HEK293 (cell line): ENCODE results near the gene CCDC3.
A peak's percentile ranks its signal among the peaks of the same experiment; 100 is the strongest.

Experiments
- CTCF ChIA-PET: fragments of 350-600 bp; formaldehyde crosslinking; extraction: SDS; loops from one replicate; lab custom pipeline; 2021; ENCODE audit warnings: antibody characterized with exemption; lab: Yijun Ruan, JAX
- POLR2A ChIA-PET: fragments of 300-600 bp; formaldehyde crosslinking; extraction: SDS; loops from one replicate; lab custom pipeline; 2020; ENCODE audit warnings: antibody characterized with exemption, inconsistent platforms; lab: Yijun Ruan, JAX
- H3K27ac ChIP-seq: fragments of 200-500 bp; sonication (Bioruptor generic); 2 replicates; pipeline ENCODE4 v1.5.1; 2014; ENCODE audit warnings: low read depth, low read length, control low read depth, inconsistent platforms; ENCODE audit errors: extremely low read depth
- H3K36me3 ChIP-seq, 2 experiments: fragments of 200-500 bp in 1 of 2; sonication (Bioruptor generic) in 1 of 2; 1 replicate in 1 of 2; 2 replicates in 1 of 2; pipeline ENCODE4 v1.5.1; 2014 to 2017; ENCODE audit warnings: inconsistent platforms in 2 of 2, low read length in 2 of 2; ENCODE audit not compliant: control insufficient read depth in 2 of 2, insufficient read depth in 1 of 2
- H3K4me1 ChIP-seq: fragments of 200-500 bp; sonication (Bioruptor generic); 2 replicates; pipeline ENCODE4 v1.5.1; 2014; ENCODE audit warnings: mild to moderate bottlenecking, low read length, inconsistent platforms; ENCODE audit not compliant: control insufficient read depth, insufficient read depth
- H3K4me3 ChIP-seq: 2 replicates; pipeline ENCODE4 v1.5.1; 2011; ENCODE audit warnings: low read depth, mild to moderate bottlenecking, control low read depth, low read length, moderate library complexity
- H3K9me3 ChIP-seq: fragments of 200-500 bp; sonication (Bioruptor generic); 2 replicates; pipeline ENCODE4 v1.5.1; 2014; ENCODE audit warnings: low read depth, low read length, inconsistent platforms; ENCODE audit not compliant: control insufficient read depth, insufficient read depth
- BCL11A ChIP-seq: fragments of 450-650 bp; formaldehyde crosslinking; IDR thresholded peaks from 2 replicates; pipeline ENCODE4 v1.5.1; 2016; ENCODE audit warnings: low read depth, missing biosample characterization, missing genetic modification characterization
- EGR2 ChIP-seq: fragments of 450-650 bp; formaldehyde crosslinking; IDR thresholded peaks from 2 replicates; pipeline ENCODE4 v1.5.1; 2016; ENCODE audit warnings: low read depth, missing biosample characterization, missing genetic modification characterization
- HIC1 ChIP-seq: fragments of 450-650 bp; formaldehyde crosslinking; IDR thresholded peaks from 2 replicates; pipeline ENCODE4 v1.5.1; 2016; ENCODE audit warnings: missing biosample characterization, missing genetic modification characterization
- PRDM10 ChIP-seq: fragments of 450-650 bp; formaldehyde crosslinking; IDR thresholded peaks from 2 replicates; pipeline ENCODE4 v1.5.1; 2016; ENCODE audit warnings: missing biosample characterization, missing genetic modification characterization
- PRDM6 ChIP-seq: fragments of 450-650 bp; formaldehyde crosslinking; IDR thresholded peaks from 2 replicates; pipeline ENCODE4 v1.5.1; 2017; ENCODE audit warnings: missing biosample characterization, missing genetic modification characterization
- SALL2 ChIP-seq: fragments of 450-650 bp; formaldehyde crosslinking; IDR thresholded peaks from 2 replicates; pipeline ENCODE4 v1.5.0; 2017; ENCODE audit warnings: missing biosample characterization, mild to moderate bottlenecking, missing genetic modification characterization, borderline replicate concordance
- TCF7L2 ChIP-seq: IDR thresholded peaks from 2 replicates; pipeline ENCODE4 v1.6.1; 2011; ENCODE audit warnings: low read depth, mild to moderate bottlenecking, inconsistent platforms, low read length, moderate library complexity, borderline replicate concordance
- ZBTB17 ChIP-seq: fragments of 450-650 bp; formaldehyde crosslinking; IDR thresholded peaks from 2 replicates; pipeline ENCODE4 v1.5.1; 2016; ENCODE audit warnings: missing biosample characterization, missing genetic modification characterization
- ZFP69B ChIP-seq: fragments of 450-650 bp; formaldehyde crosslinking; IDR thresholded peaks from 2 replicates; pipeline ENCODE4 v1.5.1; 2016; ENCODE audit warnings: missing biosample characterization, missing genetic modification characterization
- ZNF132 ChIP-seq: fragments of 450-650 bp; formaldehyde crosslinking; IDR thresholded peaks from 2 replicates; pipeline ENCODE4 v1.5.1; 2017; ENCODE audit warnings: missing biosample characterization, missing genetic modification characterization, borderline replicate concordance
- ZNF174 ChIP-seq: fragments of 450-650 bp; formaldehyde crosslinking; IDR thresholded peaks from 2 replicates; pipeline ENCODE4 v1.5.0; 2017; ENCODE audit warnings: missing biosample characterization, mild to moderate bottlenecking, missing genetic modification characterization
- ZNF2 ChIP-seq: fragments of 450-650 bp; formaldehyde crosslinking; IDR thresholded peaks from 2 replicates; pipeline ENCODE4 v1.5.1; 2016; ENCODE audit warnings: missing biosample characterization, missing genetic modification characterization
- ZNF248 ChIP-seq: fragments of 450-650 bp; formaldehyde crosslinking; IDR thresholded peaks from 2 replicates; pipeline ENCODE4 v1.5.1; 2017; ENCODE audit warnings: missing biosample characterization, missing genetic modification characterization
- ZNF416 ChIP-seq: fragments of 450-650 bp; formaldehyde crosslinking; IDR thresholded peaks from 2 replicates; pipeline ENCODE4 v1.5.1; 2016; ENCODE audit warnings: missing biosample characterization, missing genetic modification characterization
- ZNF530 ChIP-seq: fragments of 450-650 bp; formaldehyde crosslinking; IDR thresholded peaks from 2 replicates; pipeline ENCODE4 v1.5.1; 2016; ENCODE audit warnings: low read depth, missing biosample characterization, missing genetic modification characterization
- ZNF571 ChIP-seq: fragments of 450-650 bp; formaldehyde crosslinking; IDR thresholded peaks from 2 replicates; pipeline ENCODE4 v1.5.0; 2017; ENCODE audit warnings: missing biosample characterization, missing genetic modification characterization
- ZNF654 ChIP-seq: fragments of 450-650 bp; formaldehyde crosslinking; IDR thresholded peaks from 2 replicates; pipeline ENCODE4 v1.5.1; 2016; ENCODE audit warnings: low read depth, missing biosample characterization, missing genetic modification characterization
- ZNF660 ChIP-seq: fragments of 450-650 bp; IDR thresholded peaks from 2 replicates; pipeline ENCODE4 v1.5.1; 2018; ENCODE audit warnings: missing biosample characterization, mild to moderate bottlenecking, missing genetic modification characterization
- TF ChIP-seq, protein P1 (sequence below): sonication (generic); formaldehyde crosslinking; IDR thresholded peaks from 2 replicates; pipeline ENCODE4 v1.8.1; 2022; ENCODE audit warnings: mild to moderate bottlenecking, moderate library complexity, missing genetic modification reagents
- TF ChIP-seq, protein P2 (sequence below): fragments of 450-650 bp; formaldehyde crosslinking; IDR thresholded peaks from 2 replicates; pipeline ENCODE4 v1.5.1; 2016; ENCODE audit warnings: missing biosample characterization, missing genetic modification characterization, low read depth
- TF ChIP-seq, protein P3 (sequence below): fragments of 450-650 bp; formaldehyde crosslinking; IDR thresholded peaks from 2 replicates; pipeline ENCODE4 v1.5.1; 2016; ENCODE audit warnings: missing biosample characterization, missing genetic modification characterization
- TF ChIP-seq, protein P4 (sequence below): fragments of 450-650 bp; formaldehyde crosslinking; IDR thresholded peaks from 2 replicates; pipeline ENCODE4 v1.5.1; 2016; ENCODE audit warnings: missing biosample characterization, missing genetic modification characterization

CCDC3 gene

GRCh38 chr10:12902851-12903358, 98.6 kb downstream of the CCDC3 start:
- no peaks in the 10 kb centered on the region for H3K4me1 ChIP-seq
- no peaks in the 10 kb centered on the region for H3K36me3 ChIP-seq
- TF ChIP-seq, protein P1, sequence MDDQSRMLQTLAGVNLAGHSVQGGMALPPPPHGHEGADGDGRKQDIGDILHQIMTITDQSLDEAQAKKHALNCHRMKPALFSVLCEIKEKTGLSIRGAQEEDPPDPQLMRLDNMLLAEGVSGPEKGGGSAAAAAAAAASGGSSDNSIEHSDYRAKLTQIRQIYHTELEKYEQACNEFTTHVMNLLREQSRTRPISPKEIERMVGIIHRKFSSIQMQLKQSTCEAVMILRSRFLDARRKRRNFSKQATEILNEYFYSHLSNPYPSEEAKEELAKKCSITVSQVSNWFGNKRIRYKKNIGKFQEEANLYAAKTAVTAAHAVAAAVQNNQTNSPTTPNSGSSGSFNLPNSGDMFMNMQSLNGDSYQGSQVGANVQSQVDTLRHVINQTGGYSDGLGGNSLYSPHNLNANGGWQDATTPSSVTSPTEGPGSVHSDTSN: no peak
- TF ChIP-seq TCF7L2 (no peak), ZNF248 (tag by site-specific recombination) (no peak), BCL11A (no peak), PRDM6 (tag by site-specific recombination) (no peak), ZNF174 (no peak), ZNF132 (tag by site-specific recombination) (no peak), ZBTB17 (tag by site-specific recombination) (no peak), ZNF571 (tag by site-specific recombination) (no peak), ZNF416 (tag by site-specific recombination) (no peak), ZFP69B (no peak), SALL2 (tag by site-specific recombination) (no peak), HIC1 (tag by site-specific recombination) (no peak), EGR2 (no peak)
- TF ChIP-seq, protein P2, sequence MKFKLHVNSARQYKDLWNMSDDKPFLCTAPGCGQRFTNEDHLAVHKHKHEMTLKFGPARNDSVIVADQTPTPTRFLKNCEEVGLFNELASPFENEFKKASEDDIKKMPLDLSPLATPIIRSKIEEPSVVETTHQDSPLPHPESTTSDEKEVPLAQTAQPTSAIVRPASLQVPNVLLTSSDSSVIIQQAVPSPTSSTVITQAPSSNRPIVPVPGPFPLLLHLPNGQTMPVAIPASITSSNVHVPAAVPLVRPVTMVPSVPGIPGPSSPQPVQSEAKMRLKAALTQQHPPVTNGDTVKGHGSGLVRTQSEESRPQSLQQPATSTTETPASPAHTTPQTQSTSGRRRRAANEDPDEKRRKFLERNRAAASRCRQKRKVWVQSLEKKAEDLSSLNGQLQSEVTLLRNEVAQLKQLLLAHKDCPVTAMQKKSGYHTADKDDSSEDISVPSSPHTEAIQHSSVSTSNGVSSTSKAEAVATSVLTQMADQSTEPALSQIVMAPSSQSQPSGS (tag by site-specific recombination): no peak
- TF ChIP-seq, protein P3, sequence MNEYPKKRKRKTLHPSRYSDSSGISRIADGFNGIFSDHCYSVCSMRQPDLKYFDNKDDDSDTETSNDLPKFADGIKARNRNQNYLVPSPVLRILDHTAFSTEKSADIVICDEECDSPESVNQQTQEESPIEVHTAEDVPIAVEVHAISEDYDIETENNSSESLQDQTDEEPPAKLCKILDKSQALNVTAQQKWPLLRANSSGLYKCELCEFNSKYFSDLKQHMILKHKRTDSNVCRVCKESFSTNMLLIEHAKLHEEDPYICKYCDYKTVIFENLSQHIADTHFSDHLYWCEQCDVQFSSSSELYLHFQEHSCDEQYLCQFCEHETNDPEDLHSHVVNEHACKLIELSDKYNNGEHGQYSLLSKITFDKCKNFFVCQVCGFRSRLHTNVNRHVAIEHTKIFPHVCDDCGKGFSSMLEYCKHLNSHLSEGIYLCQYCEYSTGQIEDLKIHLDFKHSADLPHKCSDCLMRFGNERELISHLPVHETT: no peak
- no peak overlapping the region for H3K4me3 ChIP-seq
- CTCF ChIA-PET: interaction anchor here (0.6 to 3.4 kb wide), 40 partner anchors 9 to 688 kb away, joined by 3 to 39 read pairs (median 4); no protein-coding TSS in a partner anchor
- no peaks in the 10 kb centered on the region for H3K9me3 ChIP-seq
- H3K27ac ChIP-seq: no peak overlapping the region
- POLR2A ChIA-PET: no interaction called here

DNA sequence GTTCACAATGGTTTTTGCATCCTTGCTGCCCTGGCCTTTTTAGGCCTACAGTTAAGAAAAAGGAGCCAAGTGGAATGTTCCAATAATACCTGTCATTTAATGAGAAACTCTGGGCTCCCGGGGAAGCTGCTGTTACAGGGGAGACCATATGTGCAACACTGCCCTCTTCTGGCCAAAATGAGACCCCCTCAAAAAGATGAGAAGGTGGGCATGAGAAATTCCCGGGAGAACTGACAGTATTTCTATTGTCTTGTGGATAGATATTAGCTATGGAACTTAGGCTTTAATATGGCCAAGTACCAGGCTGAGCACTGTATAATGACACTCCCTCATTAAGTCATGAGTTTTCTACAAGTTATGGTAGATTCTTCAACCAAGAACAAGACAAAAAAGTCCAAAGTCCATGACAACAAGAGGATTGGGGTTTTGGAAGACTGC, 99.4 kb downstream of the CCDC3 start:
- Histone ChIP-seq H3K4me1 (no peaks in the 10 kb centered on the region), H3K27ac (no peak overlapping the region), H3K9me3 (no peaks in the 10 kb centered on the region), H3K36me3 (no peaks in the 10 kb centered on the region), H3K4me3 (no peak overlapping the region)
- ChIA-PET POLR2A (no interaction called here), CTCF (interaction anchor here (0.6 to 3.4 kb wide), 52 partner anchors 9 to 1200 kb away, joined by 3 to 39 read pairs (median 4); no protein-coding TSS in a partner anchor)
- TF ChIP-seq, protein P4, sequence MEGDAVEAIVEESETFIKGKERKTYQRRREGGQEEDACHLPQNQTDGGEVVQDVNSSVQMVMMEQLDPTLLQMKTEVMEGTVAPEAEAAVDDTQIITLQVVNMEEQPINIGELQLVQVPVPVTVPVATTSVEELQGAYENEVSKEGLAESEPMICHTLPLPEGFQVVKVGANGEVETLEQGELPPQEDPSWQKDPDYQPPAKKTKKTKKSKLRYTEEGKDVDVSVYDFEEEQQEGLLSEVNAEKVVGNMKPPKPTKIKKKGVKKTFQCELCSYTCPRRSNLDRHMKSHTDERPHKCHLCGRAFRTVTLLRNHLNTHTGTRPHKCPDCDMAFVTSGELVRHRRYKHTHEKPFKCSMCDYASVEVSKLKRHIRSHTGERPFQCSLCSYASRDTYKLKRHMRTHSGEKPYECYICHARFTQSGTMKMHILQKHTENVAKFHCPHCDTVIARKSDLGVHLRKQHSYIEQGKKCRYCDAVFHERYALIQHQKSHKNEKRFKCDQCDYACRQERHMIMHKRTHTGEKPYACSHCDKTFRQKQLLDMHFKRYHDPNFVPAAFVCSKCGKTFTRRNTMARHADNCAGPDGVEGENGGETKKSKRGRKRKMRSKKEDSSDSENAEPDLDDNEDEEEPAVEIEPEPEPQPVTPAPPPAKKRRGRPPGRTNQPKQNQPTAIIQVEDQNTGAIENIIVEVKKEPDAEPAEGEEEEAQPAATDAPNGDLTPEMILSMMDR (tag by site-specific recombination): peak; percentile 39; the same call in 1 of the 2 replicates
- TF ChIP-seq ZNF660 (tag by site-specific recombination): 0 out of 2 replicates have a peak, but pooled peaks have one; percentile 39
- TF ChIP-seq ZNF654 (tag by site-specific recombination): peak; percentile 85
- 0 out of 2 replicates have a peak, but pooled peaks have one; percentile 53 for TF ChIP-seq ZNF2 (tag by site-specific recombination)
- no peak for TF ChIP-seq ZNF530 (tag by site-specific recombination)
- peak; percentile 54 for TF ChIP-seq PRDM10 (tag by site-specific recombination)
